NCI-H446 treated with DMSO at 0.1 percent for 48 hours (cell line): ENCODE data around the gene FOXF1.

Experiments used
- DNase-seq: peaks from one replicate; lab custom pipeline; 2025; lab: John Stamatoyannopoulos, UW

The FOXF1 gene

DNA sequence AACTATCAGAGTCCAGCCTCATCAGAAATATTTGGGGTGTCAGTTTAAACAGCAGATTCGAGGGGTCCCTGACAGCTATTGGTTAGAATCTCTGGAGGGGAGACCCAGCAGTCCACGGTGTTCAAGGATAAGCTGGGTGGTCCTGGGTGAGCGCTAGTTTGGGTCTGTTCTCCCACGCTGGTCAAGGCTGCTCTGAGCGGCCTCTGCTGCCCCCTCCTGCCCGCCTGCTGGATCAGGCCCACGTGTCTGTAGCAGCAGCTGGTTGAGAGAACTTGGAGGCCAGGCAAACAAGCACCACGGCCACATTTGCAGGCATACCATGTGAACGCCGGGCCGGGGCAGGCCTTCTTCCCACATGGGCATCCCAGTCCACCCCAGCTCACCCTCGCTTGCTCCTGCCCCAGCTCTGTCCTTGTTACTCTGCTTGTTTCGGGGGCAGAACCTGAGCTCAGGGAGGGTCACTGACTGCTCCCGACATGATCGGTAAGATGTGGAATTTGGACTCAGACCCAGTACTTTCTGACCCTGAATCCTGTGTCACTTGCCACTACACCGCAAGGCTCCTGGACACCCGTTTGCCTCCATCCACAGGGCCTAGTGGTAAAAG is 7.4 kb downstream of the FOXF1 start:
- no peak for DNase-seq

DNA sequence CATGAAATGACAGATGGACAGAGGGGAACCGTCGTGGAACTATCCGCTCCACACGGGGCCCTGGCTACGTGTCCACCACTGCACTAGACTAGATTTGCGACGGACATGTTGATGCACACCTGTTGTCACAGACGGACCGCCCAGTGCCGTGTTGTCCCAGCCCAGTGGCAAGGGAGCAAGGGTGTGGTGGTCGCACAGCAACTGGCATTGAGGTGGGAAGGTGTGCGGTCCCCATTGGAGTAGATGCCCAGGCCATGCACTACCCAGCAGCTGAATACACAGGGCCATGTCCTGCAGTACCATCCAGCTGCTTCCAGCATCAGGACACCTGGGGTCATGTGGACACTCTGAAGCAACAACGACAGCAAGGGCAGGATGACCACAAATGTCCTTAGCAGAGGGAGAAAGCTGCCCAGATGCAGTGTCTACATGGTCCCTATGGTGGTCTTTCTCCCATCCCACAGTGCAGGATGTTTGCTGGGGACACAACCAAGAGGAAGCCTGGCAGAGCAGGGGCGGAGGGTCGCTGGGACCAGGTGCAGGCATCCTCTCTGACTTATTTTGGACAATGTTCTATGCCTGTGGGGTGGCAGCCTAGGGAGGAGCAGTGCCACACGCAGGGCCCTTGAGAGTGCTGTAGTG is 8.8 kb downstream of the FOXF1 start:
- no peak for DNase-seq

DNA sequence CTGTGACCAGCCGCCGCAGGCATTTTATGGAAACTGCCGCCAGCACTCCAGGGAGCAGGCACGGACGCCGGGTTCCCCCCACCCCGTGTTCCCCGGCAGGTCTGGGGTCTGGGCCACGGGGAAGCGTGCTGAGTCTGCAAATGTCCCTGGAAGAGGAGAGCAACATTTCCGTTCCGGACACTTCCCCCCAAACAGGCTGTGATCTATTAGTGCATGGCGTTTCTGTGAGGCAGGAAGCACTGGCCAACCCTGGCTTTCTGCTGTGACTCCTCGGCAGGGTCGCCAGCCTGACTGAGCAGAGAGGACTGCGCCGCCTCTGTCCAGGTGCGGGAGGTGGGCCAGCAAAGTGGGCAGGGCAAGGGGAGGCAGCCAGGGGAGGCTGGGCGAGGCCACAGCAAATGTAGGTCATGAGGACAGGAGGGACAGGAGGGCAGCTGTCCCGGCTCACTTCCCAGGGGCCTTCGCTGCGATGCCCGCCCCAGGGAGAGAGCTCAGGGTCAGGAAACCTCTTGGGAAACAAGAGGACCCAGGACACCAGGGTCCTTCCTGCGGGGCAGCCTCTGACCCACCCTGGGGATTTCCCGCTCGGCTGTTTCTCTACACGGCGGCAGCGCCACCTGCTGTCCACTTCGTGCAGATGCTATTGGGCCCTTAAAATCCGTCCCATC is 9.5 kb downstream of the FOXF1 start:
- no peak for DNase-seq

DNA sequence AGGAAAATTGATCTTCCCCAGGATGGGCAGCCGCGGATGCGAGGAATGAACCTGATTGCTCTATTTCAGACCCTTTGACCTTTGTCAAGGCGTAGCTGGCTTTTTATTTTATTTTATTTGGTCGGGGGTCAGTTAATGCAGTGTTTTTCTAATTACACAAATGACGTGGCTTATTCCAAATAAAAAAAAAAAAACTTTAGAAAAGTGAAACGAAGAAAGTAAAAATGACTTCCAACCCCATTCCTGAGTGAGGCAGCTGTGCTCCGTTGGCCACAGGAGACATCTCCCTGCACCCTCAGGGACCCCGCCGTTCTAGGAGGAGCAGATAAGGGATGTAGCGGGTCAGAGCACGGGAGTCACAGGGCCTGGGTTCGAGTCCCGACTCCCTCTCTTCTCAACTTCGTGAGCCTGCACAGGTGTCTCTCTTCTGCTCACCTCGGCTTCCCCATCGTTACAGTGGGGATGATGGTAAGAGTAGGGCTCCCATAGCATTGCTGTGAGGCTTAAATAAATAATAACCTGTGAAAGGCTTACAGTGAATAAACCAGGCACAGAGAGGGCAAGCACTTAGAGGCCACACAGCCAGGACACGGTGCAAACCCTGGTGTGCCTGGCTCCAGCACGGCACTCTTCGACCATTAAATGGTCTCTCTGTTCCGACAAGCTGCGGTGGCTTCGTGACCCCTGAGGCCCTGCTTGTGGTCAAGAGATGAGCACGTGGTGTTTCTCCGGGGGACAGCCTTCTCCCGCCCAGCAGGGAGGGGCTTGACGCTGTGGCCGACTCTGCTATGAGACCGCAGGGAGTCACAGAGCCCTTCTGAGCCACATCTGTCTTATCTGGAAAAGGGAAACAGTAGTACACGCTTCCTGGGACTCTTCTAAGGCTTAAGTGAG is 10.2 kb downstream of the FOXF1 start:
- DNase-seq = no peak

DNA sequence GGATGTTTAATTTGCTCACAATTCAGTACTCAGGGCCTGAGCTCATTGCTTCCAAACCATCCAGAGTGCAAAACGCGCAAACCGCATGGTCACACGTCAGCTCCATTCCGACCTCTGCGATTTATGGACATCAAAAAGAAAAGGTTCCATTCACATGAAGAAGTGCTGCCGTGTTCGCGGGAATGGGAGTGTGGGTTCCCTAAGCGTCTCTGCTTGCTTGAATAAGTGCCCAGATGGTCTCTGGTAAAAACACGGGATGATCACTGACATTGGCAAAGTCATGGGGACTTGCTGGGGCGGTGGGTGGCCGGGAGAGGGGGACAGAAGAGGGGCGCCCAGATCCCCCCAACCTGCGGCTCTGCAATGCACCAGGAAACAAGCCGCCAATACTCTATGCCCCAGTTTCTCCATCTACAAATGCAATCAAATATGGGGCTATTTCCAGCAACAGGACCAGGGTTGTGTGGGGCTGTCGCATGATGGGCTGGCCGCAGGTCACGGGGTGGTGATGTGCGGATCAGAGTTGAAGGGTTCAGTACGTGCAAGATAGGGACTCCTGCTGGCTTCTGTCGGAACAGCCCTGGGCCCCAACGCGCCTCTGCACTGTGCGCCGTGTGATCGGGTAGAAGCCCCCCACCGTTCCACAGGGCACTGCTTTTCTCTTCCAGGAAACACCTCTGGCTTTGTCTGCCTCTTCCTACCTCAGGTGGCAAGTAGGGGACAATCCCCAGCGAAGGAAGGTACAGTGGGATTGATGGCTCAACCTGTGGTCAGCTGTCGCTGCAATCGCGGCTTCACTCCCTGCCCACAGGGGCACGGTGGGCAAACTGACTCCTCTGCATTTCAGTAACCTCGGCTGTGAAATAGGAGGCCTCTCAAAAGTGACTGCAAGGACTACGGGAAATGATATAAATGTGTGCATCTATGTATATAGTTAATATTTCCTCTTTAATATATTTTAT is 11.2 kb downstream of the FOXF1 start:
- no peak for DNase-seq

DNA sequence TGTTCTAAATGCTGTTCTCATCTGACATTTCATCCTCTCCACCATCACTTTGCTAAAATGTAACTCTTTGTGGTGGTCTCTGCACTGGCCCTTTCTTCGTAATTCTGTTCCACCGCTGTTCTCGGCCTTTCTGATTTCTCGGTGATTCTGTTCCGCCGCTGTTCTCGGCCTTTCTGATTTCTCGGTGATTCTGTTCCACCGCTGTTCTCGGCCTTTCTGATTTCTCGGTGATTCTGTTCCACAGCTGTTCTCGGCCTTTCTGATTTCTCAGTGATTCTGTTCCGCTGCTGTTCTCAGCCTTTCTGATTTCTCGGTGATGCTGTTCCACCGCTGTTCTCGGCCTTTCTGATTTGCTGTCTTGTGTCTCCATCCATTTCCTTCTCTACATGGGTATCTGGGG is 12.3 kb downstream of the FOXF1 start:
- DNase-seq = no peak

DNA sequence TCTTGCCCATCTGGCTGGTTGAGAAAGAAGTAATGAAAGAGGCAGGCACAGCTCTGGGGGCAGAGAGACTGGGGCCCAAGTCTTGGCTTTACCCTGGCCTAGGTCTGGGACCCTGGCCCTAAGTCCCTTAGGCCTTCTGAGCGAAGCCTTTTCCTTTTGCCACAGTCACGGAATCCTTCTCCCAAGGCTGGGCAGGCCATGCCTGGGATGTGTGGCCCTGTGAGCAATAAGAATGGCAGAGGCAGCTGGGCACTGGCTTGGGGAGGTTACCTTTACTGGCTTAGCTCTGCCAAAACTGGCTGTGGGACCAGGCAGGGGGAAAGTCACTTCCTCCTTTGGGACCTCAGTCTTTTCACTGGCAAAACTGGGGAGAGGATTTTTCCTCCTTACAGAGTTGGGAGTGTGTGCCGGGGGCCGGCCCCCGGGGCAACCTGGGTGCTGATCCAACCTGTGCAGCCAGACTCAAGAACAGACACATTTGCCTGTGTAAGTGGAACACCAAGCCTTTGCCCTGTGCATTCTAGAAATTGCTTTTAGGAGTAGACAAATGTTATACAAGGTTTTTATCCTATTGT is 12.9 kb downstream of the FOXF1 start:
- DNase-seq = no peak

DNA sequence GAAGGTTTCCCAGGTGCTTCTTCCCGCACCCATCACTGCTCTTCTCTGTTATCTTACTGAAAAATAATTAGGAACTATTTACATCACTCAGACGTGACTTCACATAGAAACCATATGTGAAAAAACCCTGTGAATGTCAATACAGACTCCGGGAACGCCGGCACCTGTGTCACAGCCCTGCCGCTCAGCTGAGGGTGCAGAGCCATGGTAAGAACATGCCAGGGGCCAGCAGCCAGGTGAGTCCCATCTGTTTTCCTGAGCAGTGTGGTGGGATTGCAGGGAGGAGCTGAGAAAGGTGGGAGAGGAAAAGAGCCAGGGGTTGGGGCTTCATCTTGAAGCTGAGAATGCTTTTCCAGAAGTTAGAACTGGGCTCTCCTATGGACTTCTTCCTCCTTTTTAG is 13.7 kb downstream of the FOXF1 start:
- no peak for DNase-seq

DNA sequence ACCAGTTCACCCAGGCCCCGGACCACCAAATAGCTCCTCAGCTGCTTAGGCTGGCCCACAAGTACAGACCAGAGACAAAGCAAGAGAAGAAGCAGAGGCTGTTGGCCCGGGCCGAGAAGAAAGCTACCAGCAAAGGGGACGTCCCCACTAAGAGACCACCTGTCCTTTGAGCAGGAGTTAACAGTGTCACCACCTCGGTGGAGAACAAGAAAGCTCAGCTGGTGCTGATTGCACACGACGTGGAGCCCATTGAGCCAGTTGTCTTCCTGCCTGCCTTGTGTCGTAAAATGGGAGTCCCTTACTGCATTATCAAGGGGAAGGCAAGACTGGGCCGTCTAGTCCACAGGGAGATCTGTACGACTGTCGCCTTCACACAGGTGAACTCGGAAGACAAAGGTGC is 15.4 kb downstream of the FOXF1 start:
- no peak for DNase-seq

DNA sequence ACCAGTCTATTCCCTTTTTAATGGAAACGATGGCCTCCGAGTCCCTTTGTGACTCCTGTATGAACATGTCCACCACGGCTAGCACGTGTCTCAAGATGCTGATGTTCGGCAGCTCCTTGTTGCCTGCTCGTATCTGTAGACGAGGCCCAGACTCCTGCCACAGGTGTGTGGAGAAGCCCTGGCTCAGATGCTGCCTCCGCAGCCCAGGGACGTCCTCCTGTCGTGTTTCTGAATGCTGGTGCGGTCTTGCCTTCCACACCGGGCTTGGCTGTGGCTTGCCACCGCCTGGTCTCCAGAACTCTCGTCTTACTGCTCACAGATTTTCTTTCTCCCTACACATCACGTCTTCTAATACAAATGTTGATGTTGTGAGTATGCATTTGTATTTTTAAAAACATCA is 17.0 kb downstream of the FOXF1 start:
- no peak for DNase-seq

DNA sequence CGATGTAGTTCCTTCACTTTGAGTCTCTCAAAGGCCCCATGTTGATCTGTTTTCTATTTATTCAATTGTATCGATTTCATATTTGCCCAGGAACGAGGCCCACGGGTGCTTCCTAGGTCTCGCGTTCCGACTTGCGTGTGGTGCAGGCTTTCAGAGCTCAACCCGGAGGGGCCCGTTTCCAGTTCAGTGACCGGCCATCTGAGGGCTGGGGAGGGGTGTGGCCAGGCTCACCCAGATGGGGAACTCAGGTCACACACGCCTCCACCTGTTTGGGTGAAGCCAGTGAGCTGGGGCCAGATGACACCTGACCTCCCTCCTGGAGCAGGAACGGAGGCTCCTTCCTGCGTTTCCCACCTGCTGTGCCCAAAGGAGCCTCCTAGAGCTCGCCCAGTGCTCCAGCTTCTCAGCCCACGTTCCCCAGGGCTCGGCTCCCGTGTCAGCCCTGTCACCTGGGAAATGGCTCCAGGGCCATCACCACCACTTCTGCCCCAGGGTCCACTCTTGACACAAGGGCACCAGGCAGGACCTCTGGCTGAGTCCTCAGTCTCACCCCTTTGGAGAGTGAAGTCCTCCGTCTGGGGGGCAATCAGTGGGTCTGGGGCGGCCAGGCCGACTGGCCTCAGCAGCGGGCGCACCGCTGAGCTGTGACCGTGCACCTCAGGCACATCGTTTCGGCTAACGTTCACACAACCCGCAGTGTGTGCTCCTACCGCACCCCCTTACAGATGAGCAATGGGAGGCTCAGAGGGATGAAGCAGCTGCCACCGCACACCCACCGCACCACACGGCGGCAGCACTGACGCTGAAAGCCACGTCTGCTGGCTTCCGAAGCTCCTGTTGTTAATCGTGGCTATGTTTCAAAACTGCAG is 18.0 kb downstream of the FOXF1 start:
- no peak for DNase-seq

DNA sequence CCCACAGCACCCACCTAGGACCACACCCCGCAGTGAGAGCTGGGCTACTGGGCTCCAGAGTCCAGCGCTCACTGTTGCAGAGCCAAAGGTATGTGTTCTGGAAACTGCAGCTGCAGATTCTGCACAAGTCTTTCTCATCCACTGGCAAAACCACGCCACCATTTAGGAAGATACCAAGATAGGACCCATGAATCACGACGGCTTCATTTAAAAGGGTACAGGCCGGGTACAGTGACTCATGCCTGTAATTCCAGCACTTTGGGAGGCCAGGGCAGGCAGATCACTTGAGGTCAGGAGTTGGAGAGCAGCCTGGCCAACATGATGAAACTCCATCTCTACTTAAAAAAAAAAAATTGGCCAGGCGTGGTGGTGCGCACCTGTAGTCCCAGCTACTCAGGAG is 18.8 kb downstream of the FOXF1 start:
- DNase-seq = no peak

DNA sequence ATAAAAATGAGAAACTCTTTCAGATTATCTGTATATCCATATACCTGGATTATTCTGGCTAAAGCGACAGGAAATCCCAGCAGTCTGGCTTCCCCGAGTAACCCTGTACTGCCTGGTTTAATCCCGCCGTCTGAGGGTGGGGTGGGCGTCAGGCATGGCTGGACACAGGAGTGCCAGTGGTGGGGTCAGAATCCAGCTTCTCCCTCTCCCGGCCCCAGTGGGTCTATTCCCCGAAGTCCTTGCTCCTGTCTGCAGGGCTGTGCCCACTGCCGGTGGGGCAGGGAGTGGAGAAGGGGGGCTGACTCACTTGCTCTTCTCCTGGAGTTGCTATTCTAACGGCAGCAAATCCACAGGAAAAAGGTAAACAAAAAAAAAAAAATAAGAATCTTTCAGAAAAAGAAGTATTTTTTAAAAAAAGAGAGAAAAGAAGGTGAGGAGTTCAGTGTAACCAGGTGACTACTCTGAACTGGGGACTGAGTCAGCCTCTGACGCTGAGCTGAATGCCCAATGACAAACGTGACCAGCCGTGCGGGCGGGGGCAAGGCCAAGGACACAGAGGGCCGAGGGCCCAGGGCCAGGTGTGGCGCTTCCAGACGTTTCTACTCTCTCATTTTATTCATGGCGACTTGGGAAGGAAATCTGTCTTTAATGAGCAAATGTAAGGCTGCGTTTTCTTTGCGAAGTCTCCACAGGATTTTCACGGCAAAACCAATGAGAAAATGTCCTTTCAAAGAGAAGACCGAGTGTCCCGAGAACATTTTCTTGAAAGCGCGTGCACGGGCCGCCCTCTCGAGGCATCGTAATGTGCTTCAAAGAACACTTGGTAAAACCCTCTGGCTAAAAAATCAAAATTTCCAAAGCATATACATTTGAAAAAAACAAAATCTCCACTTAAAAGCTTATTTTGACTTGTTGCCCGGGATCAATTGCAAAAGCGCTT is 20.2 kb downstream of the FOXF1 start:
- no peak for DNase-seq

DNA sequence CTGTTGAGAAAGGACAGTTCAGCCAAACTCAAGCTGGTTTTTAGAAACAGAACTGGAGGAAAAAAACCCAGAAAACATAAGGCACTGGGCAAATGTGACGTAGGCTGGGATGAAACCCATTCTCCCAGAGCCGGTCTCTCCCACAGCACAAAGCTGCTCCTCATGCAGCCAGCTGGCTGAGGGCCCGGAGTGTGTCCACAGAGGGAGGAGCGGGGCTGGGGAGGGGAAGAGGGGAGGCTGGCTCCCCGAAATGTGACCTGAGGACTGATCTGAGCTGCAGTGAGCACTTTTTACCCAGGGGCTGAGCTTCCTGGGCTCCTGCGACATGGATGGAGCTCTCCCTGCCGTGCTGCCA is 20.8 kb downstream of the FOXF1 start:
- DNase-seq = no peak

DNA sequence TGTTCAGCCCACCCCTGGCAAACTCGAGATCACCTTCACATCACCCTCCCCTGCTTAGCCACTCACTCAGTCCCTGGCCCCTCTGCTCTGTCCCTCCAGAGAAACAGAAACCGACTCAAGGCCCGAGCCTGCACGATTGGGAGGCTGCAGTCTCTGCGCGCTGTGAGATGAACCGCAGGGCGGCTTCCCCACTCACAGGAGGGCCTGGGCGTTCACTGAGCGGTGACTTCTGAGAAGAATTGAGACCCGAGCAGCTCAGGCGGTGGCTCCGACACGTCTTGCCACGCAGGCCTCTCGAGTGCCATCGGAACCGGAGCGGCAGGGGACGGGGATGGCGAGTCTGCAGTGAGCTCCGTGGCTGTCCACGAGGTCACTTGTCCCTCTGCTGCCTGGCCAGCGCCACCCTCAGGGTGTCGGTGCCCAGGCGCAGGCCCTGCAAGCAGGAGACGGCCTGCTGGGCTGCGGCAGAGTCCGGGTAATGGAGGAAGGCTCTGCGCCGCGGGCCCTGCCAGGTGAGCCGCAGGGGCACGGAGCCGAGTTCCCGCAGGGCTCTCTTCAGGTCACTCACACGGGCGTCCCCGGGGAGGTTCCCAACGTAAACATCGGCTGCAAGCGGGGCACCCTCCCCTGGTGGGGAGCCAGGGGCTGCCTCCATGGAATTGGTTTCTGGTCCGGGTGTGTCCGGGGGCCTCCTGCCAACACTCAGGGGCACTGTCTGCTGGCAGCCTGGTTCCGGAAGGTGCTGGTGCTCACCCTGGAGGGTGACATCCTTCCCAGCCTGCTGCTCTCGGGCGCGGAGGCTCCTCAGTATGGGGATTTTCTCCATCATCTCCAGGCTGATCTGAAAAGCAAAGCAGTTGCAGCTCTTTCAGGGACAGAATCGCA is 21.6 kb downstream of the FOXF1 start:
- DNase-seq = no peak

DNA sequence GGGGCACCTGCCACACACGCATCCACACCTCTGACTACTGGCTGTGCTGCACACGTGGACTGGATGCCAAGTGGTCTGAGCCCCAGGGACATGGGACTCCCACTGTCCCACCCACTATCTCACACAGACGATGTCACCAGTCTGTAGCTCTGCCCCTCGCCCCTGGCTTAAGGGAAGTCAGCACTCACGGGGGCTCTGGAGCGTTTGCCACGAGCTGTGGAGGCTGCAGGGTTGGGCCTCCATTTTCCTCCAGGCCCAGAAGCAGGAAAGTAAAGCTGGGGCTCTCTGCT is 22.1 kb downstream of the FOXF1 start:
- no peak for DNase-seq

DNA sequence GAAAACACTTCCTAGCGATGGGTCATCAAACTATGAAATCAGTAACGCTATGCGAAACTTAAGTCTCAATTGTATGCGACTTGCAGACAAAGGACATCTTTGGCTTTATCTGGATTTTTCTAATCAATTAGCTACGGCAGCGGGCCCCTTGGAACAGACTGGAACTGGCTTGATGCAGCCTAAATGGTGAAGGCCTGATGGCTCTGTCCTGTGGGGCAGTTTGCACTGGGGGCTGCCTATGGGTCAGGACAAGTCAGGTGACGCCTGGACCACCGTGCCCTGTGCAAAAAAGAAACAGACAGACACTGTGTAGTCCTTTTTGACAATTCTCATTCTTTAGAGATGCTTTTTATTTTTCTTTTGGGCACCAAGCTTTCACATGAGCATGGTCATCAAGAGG is 22.7 kb downstream of the FOXF1 start:
- no peak for DNase-seq

DNA sequence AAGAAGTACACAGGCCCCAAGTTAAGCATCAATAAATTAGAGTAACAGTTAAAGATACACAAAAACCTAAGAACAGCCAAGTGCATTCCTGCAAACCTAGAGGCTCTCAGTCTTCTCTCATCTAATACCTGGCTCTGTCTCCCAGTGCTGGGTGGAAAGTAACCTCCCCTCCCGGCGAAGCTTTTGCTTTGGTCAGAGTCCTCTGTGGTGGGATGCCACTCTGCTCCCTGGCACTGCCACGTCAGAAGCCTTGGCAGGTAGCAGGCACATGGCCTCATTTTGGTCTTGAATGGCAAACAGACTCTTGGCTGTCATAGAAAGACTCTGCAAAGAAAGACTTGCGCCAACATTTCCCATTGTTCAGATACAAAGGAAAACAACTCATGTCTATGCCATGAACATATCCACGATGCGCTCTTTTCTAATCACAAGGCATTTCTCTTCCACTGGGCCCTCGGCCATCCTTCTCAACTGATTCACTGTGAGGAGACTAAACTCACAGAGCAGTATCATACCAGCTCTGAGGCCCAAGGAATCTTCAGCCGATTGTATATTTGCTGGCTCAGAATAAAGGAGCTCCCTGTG is 23.5 kb downstream of the FOXF1 start:
- no peak for DNase-seq
